SK-N-SH (cell line): ENCODE measurements around the gene COL4A2.

ENCODE experiments used
- CTCF ChIP-seq: fragments of 200-600 bp; sonication (generic); IDR thresholded peaks from 2 replicates; pipeline ENCODE4 v1.6.1; 2017; ENCODE audit warnings: antibody characterized with exemption, mild to moderate bottlenecking, moderate library complexity
- MXI1 ChIP-seq: IDR thresholded peaks from 2 replicates; pipeline ENCODE4 v1.6.1; 2012; ENCODE audit warnings: mild to moderate bottlenecking, low read depth, low read length, improper control_type of control experiment
- RXRA ChIP-seq: IDR thresholded peaks from 2 replicates; pipeline ENCODE4 v1.4.0; 2012; ENCODE audit warnings: low read depth, mild to moderate bottlenecking, borderline replicate concordance

GRCh38 chr13:110521296-110521680 is 214.2 kb downstream of the COL4A2 start:
- TF ChIP-seq CTCF (no peak), MXI1 (no peak), RXRA (no peak)
